Ishikawa (cell line): ENCODE data around the gene PINK1.

Source experiments
- EP300 ChIP-seq: IDR thresholded peaks from 2 replicates; pipeline ENCODE4 v1.6.1; 2012; ENCODE audit warnings: borderline replicate concordance
- TEAD4 ChIP-seq: IDR thresholded peaks from 2 replicates; pipeline ENCODE4 v1.6.1; 2012
- TF ChIP-seq, protein P1 (sequence below): IDR thresholded peaks from 2 replicates; pipeline ENCODE4 v1.6.1; 2012
- TF ChIP-seq, protein P2 (sequence below): IDR thresholded peaks from 2 replicates; pipeline ENCODE4 v1.6.1; 2012; ENCODE audit warnings: low read depth, mild to moderate bottlenecking

DNA sequence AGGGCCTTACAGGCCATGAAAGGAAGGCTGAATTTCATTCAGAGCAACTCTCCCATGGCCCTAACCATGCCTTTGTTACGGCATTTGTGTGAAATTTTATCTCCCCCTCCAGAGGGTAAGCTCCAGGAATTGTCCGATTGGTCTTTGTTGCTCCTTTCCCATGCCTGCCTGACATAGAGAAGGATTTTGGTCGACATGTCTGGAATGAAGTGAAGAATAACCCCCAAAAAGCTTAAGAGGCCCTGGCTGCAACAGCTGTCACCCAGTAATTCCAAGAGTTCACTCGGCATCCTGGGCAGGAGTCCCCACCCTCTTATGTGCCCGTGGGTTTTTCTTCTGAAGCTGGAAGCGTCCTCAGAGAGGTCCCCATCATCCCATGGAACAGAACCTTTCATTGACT lies 23.7 kb upstream of the PINK1 start:
- TF ChIP-seq EP300: no peak
- TF ChIP-seq, protein P1, sequence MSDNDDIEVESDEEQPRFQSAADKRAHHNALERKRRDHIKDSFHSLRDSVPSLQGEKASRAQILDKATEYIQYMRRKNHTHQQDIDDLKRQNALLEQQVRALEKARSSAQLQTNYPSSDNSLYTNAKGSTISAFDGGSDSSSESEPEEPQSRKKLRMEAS: no peak
- TF ChIP-seq, protein P2, sequence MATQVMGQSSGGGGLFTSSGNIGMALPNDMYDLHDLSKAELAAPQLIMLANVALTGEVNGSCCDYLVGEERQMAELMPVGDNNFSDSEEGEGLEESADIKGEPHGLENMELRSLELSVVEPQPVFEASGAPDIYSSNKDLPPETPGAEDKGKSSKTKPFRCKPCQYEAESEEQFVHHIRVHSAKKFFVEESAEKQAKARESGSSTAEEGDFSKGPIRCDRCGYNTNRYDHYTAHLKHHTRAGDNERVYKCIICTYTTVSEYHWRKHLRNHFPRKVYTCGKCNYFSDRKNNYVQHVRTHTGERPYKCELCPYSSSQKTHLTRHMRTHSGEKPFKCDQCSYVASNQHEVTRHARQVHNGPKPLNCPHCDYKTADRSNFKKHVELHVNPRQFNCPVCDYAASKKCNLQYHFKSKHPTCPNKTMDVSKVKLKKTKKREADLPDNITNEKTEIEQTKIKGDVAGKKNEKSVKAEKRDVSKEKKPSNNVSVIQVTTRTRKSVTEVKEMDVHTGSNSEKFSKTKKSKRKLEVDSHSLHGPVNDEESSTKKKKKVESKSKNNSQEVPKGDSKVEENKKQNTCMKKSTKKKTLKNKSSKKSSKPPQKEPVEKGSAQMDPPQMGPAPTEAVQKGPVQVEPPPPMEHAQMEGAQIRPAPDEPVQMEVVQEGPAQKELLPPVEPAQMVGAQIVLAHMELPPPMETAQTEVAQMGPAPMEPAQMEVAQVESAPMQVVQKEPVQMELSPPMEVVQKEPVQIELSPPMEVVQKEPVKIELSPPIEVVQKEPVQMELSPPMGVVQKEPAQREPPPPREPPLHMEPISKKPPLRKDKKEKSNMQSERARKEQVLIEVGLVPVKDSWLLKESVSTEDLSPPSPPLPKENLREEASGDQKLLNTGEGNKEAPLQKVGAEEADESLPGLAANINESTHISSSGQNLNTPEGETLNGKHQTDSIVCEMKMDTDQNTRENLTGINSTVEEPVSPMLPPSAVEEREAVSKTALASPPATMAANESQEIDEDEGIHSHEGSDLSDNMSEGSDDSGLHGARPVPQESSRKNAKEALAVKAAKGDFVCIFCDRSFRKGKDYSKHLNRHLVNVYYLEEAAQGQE: no peak
- no peak for TF ChIP-seq TEAD4
